Measurements from ENCODE around the gene MYL5. TPM values are rescaled to one million over a fixed set of nuclear protein-coding genes. Genes with fewer than 3 reads are reported as not detected.

MYL5 gene
- total and polyA plus RNA-seq, 4 donors: 2.4 to 5.0 (median 4.7) TPM

DNA sequence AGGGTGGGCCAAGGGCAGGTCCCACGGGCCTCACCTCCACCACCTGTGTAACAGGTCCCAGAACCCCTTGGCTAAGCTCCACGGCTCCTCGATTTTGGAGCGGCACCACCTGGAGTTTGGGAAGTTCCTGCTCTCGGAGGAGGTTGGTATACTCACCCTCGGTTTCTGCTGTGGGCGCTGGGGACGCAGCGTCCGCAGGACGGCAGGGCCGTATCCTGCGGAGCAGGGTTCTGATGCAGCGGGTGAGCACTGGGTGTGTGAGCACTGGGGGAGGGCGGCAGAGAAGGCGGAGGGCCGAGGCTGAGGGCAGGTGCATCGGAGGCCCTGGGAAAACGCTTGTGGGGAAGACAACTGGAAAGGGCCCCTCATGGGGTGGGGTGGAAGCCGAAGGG is 11.3 kb upstream of the MYL5 start:
- Histone ChIP-seq H3K9ac (ENCODE audit: low read depth in 1 of 2, low read length in 2 of 2) (no peak overlapping the region), H3K4me1 (ENCODE audit: control insufficient read depth in 4 of 4, insufficient read depth in 4 of 4, low read length in 3 of 4) (no peaks in the 10 kb centered on the region), H3K9me3 (ENCODE audit: control insufficient read depth in 4 of 4, low read length in 3 of 4) (no peaks in the 10 kb centered on the region), H3K27ac (ENCODE audit: low read depth in 1 of 2, low read length in 2 of 2) (no peak overlapping the region), H3K27me3 (ENCODE audit: control insufficient read depth in 4 of 4, insufficient read depth in 4 of 4, low read length in 3 of 4) (no peaks in the 10 kb centered on the region), H3K4me3 (ENCODE audit: low read depth in 1 of 3, low read length in 3 of 3) (peak overlapping the region in 1 of 3 donors; percentile 50), H3K36me3 (ENCODE audit: control insufficient read depth in 4 of 4, insufficient read depth in 3 of 4, low read depth in 1 of 4, low read length in 3 of 4) (no peaks in the 10 kb centered on the region)
- no peak for DNase-seq (ENCODE audit: low spot score)
- TF ChIP-seq FOXA1 (IDR thresholded peaks at IDR 0.05): no peak
- 50% methylated on average over 20 of the region's 20 CpGs for WGBS

DNA sequence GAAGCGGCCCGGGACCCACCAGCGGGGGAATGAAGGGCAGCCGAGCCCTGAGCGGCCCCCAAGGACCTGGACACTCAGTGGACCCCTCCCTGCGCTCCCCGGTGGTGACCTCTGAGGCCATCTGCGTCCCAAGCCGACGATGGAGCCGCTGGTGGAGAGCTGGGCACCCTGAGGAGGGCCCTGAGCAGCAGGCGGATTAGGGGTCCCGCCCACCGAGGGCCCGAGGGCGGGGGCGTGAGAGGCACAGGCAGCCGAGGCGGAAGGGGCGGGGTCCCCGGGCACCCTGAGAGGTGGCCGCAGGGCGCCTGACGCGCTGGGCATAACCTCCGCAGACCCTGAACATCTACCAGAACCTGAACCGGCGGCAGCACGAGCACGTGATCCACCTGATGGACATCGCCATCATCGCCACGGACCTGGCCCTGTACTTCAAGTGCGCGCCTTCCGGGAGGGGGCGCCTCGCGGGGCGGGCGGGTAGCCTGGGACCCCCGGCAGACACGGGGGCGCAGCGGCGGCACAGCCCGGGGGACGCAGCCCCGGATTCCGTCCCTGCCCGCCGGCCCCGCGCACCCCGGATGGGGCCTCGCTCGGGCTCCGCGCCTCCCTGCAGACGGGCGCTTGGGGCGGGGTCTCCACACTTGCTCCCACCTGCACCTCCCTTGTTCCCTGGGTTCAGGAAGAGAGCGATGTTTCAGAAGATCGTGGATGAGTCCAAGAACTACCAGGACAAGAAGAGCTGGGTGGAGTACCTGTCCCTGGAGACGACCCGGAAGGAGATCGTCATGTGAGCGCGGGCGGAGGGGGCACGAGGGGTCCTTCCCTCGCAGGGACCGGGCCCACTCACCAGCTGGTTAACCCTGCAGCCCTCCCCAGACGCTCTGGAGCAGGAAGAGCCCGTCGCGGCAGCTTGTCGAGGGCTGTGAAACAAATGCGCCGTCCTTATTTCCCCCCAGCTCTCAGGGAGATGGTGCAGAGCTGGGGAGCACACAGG is 10.6 kb upstream of the MYL5 start:
- Histone ChIP-seq H3K9me3 (ENCODE audit: control insufficient read depth in 4 of 4, low read length in 3 of 4) (no peaks in the 10 kb centered on the region), H3K4me3 (ENCODE audit: low read depth in 1 of 3, low read length in 3 of 3) (peak overlapping the region in 2 of 3 donors; percentile 47 to 50), H3K4me1 (ENCODE audit: control insufficient read depth in 4 of 4, insufficient read depth in 4 of 4, low read length in 3 of 4) (no peaks in the 10 kb centered on the region), H3K36me3 (ENCODE audit: control insufficient read depth in 4 of 4, insufficient read depth in 3 of 4, low read depth in 1 of 4, low read length in 3 of 4) (no peaks in the 10 kb centered on the region), H3K9ac (ENCODE audit: low read depth in 1 of 2, low read length in 2 of 2) (no peak overlapping the region), H3K27me3 (ENCODE audit: control insufficient read depth in 4 of 4, insufficient read depth in 4 of 4, low read length in 3 of 4) (no peaks in the 10 kb centered on the region), H3K27ac (ENCODE audit: low read depth in 1 of 2, low read length in 2 of 2) (no peak overlapping the region)
- DNase-seq (ENCODE audit: low spot score): peak; percentile 58
- no peak for TF ChIP-seq ZBTB33 (IDR thresholded peaks at IDR 0.05)
- TF ChIP-seq TAF1 (conservative IDR thresholded peaks at IDR 0.05): no peak
- TF ChIP-seq FOXA2 (IDR thresholded peaks at IDR 0.05): no peak
- TF ChIP-seq NR2F2 (IDR thresholded peaks at IDR 0.05): no peak
- TF ChIP-seq CTCF (IDR thresholded peaks at IDR 0.05; ENCODE audit: low read depth, low read length, missing input control): no peak
- TF ChIP-seq ATF3 (IDR thresholded peaks at IDR 0.05): no peak
- no peak for TF ChIP-seq FOXA1 (IDR thresholded peaks at IDR 0.05)
- TF ChIP-seq RXRA (IDR thresholded peaks at IDR 0.05): no peak
- TF ChIP-seq JUND (IDR thresholded peaks at IDR 0.05): no peak
- WGBS: 7% methylated on average over 80 of the region's 80 CpGs

GRCh38 chr4:664713-665231 is 9.6 kb upstream of the MYL5 start:
- H3K9me3 ChIP-seq (ENCODE audit: control insufficient read depth in 4 of 4, low read length in 3 of 4): no peaks in the 10 kb centered on the region
- TF ChIP-seq, protein P1, sequence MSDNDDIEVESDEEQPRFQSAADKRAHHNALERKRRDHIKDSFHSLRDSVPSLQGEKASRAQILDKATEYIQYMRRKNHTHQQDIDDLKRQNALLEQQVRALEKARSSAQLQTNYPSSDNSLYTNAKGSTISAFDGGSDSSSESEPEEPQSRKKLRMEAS (IDR thresholded peaks at IDR 0.05): no peak
- H3K27me3 ChIP-seq (ENCODE audit: control insufficient read depth in 4 of 4, insufficient read depth in 4 of 4, low read length in 3 of 4): no peaks in the 10 kb centered on the region
- no peak overlapping the region for H3K9ac ChIP-seq (ENCODE audit: low read depth in 1 of 2, low read length in 2 of 2)
- H3K4me1 ChIP-seq (ENCODE audit: control insufficient read depth in 4 of 4, insufficient read depth in 4 of 4, low read length in 3 of 4): no peaks in the 10 kb centered on the region
- no peak for DNase-seq (ENCODE audit: low spot score)
- 96% methylated on average over 24 of the region's 24 CpGs for WGBS
- no peak overlapping the region for H3K27ac ChIP-seq (ENCODE audit: low read depth in 1 of 2, low read length in 2 of 2)
- H3K36me3 ChIP-seq (ENCODE audit: control insufficient read depth in 4 of 4, insufficient read depth in 3 of 4, low read depth in 1 of 4, low read length in 3 of 4): no peaks in the 10 kb centered on the region
- H3K4me3 ChIP-seq (ENCODE audit: low read depth in 1 of 3, low read length in 3 of 3): no peak overlapping the region

Data from liver (tissue), 9 donors.